ENCODE measurements around the gene BTG1. TPM values are rescaled to one million over a fixed set of nuclear protein-coding genes. Genes with fewer than 3 reads are reported as not detected.
"Not testable (repeated sequence)": the region's sequence is repeated elsewhere in the genome, so short reads cannot be mapped to it uniquely, and the experiment has no call there.

The BTG1 gene
- total RNA-seq, 1 donor from 2014 or later: 56.2 TPM

- DNase-seq (ENCODE audit: low read depth): no peak
Measured at GRCh38 chr12:92149563-92149962, 3.9 kb upstream of the BTG1 start.

- DNase-seq (ENCODE audit: low read depth): peak; percentile 39
Measured at GRCh38 chr12:92147491-92147890, 1.8 kb upstream of the BTG1 start.

- DNase-seq (ENCODE audit: low read depth): peak; percentile 39
Measured at GRCh38 chr12:92146497-92147224, 1.0 kb upstream of the BTG1 start.

GRCh38 chr12:92145481-92145730 is 240 bp downstream of the BTG1 start:
- no peak for DNase-seq (ENCODE audit: low read depth)

GRCh38 chr12:92144631-92145480 is 790 bp downstream of the BTG1 start:
- DNase-seq (ENCODE audit: low read depth): peak; percentile 66

- DNase-seq (ENCODE audit: low read depth): peak; percentile 96
Measured at GRCh38 chr12:92143686-92144630, 1.7 kb downstream of the BTG1 start.

- DNase-seq (ENCODE audit: low read depth): peak; percentile 48
Measured at GRCh38 chr12:92143258-92143657, 2.4 kb downstream of the BTG1 start.

GRCh38 chr12:92142251-92142926 is 3.3 kb downstream of the BTG1 start:
- DNase-seq (ENCODE audit: low read depth): peak; percentile 30

- peak; percentile 61 for DNase-seq (ENCODE audit: low read depth)
Measured at GRCh38 chr12:92141591-92142121, 4.0 kb downstream of the BTG1 start.

GRCh38 chr12:92140896-92141536 is 4.6 kb downstream of the BTG1 start:
- DNase-seq (ENCODE audit: low read depth): peak; percentile 45

GRCh38 chr12:92140156-92140555 is 5.5 kb downstream of the BTG1 start:
- DNase-seq (ENCODE audit: low read depth): no peak

GRCh38 chr12:92139634-92140150 is 6.0 kb downstream of the BTG1 start:
- DNase-seq (ENCODE audit: low read depth): peak; percentile 43

GRCh38 chr12:92138626-92139025 is 7.0 kb downstream of the BTG1 start:
- peak; percentile 20 for DNase-seq (ENCODE audit: low read depth)

- DNase-seq (ENCODE audit: low read depth): peak; percentile 15
Measured at GRCh38 chr12:92138144-92138543, 7.5 kb downstream of the BTG1 start.

- DNase-seq (ENCODE audit: low read depth): peak; percentile 39
Measured at GRCh38 chr12:92136965-92137721, 8.5 kb downstream of the BTG1 start.

- peak; percentile 27 for DNase-seq (ENCODE audit: low read depth)
Measured at GRCh38 chr12:92136026-92136730, 9.5 kb downstream of the BTG1 start.

GRCh38 chr12:92135541-92135940 is 10.1 kb downstream of the BTG1 start:
- not testable (repeated sequence) for DNase-seq (ENCODE audit: low read depth)

- peak; percentile 41 for DNase-seq (ENCODE audit: low read depth)
Measured at GRCh38 chr12:92134638-92135274, 10.9 kb downstream of the BTG1 start.
